HL-60 (cell line): Measurements from ENCODE around the gene ADGRA1.

Experiments used
- DNase-seq, 2 experiments: peaks; one replicate each; pipeline ENCODE4 v3.0.0-alpha.2; 2010 to 2020; ENCODE audit warnings: low read depth in 1 of 2, low spot score in 1 of 2
- H3K27ac ChIP-seq: fragments of 250-450 bp; sonication (Bioruptor Pico); replicated peaks from 2 replicates; pipeline ENCODE4 v1.5.1; 2020; ENCODE audit warnings: mild to moderate bottlenecking, moderate library complexity
- H3K27me3 ChIP-seq: fragments of 250-450 bp; sonication (Bioruptor Pico); 2 replicates; pipeline ENCODE4 v1.5.1; 2021; ENCODE audit warnings: mild to moderate bottlenecking, moderate library complexity; ENCODE audit not compliant: insufficient read depth, poor library complexity, severe bottlenecking
- H3K4me3 ChIP-seq: replicated peaks from 2 replicates; pipeline ENCODE4 v1.5.1; 2011; ENCODE audit warnings: mild to moderate bottlenecking, control low read depth, low read length; ENCODE audit not compliant: insufficient read depth
- GABPA ChIP-seq: IDR thresholded peaks from 2 replicates; pipeline ENCODE4 v1.6.1; 2012; ENCODE audit warnings: low read depth
- POLR2AphosphoS5 ChIP-seq: IDR thresholded peaks from 2 replicates; pipeline ENCODE4 v1.6.1; 2012; ENCODE audit warnings: low read depth
- SPI1 ChIP-seq: IDR thresholded peaks from 2 replicates; pipeline ENCODE4 v1.6.1; 2012; ENCODE audit warnings: low read depth, mild to moderate bottlenecking, borderline replicate concordance
- TF ChIP-seq, protein P1 (sequence below): IDR thresholded peaks from one replicate; pipeline ENCODE4 v1.5.1; 2011; ENCODE audit warnings: low read length, control low read depth, inconsistent platforms; ENCODE audit not compliant: insufficient read depth
- TF ChIP-seq, protein P2 (sequence below): IDR thresholded peaks from 2 replicates; pipeline ENCODE4 v1.6.1; 2012; ENCODE audit warnings: low read depth; ENCODE audit not compliant: insufficient replicate concordance

The ADGRA1 gene

DNA sequence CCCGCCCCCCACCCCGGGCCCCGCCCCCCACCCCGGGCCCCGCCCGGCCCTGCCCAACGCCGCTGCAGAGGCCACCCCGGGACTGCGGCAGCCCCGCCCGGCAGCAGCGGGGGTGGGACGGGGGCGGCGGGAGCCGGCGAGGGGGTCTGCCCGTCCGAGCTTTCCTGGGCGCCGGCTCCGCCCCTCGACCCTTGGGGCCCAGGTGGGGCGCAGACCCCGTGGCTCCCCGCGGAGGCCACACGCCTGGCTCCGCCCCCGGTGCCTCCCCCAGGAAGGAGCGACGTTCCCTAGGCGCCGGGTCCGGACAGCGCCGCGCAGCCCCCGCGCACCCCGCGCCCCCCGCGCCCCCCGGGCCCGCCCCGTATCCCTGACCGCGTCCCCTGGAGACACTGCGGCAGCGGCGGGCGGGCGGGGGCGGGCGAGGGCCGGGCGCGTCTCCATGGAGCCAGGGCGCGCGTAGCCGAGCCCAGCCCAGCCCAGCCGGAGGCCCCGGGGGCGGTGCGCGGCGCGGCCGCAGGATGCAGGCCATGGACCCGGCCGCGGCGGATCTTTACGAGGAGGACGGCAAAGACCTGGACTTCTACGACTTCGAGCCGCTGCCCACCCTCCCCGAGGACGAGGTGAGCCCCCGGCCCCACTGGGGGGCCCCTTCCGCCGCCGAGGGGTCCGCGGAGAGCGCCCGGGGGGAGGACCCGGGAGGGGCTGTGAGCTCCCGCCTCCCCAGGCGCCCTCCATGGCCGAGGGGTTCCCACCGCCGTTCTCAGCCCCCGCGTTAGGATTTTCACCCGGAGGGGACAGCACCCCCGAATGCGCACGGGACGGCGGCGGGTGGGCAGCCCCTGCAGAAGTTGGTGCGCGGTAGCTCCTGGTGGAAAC is 72.5 kb downstream of the ADGRA1 start, which contains the start of gene KNDC1:
TSS of gene KNDC1 (plus strand) at position 270 of the 876 bp plus-strand sequence. CDS start at position 519, 249 bp downstream.
- no peak within 1 kb of the TSS for H3K27ac ChIP-seq
- TF ChIP-seq, protein P1, sequence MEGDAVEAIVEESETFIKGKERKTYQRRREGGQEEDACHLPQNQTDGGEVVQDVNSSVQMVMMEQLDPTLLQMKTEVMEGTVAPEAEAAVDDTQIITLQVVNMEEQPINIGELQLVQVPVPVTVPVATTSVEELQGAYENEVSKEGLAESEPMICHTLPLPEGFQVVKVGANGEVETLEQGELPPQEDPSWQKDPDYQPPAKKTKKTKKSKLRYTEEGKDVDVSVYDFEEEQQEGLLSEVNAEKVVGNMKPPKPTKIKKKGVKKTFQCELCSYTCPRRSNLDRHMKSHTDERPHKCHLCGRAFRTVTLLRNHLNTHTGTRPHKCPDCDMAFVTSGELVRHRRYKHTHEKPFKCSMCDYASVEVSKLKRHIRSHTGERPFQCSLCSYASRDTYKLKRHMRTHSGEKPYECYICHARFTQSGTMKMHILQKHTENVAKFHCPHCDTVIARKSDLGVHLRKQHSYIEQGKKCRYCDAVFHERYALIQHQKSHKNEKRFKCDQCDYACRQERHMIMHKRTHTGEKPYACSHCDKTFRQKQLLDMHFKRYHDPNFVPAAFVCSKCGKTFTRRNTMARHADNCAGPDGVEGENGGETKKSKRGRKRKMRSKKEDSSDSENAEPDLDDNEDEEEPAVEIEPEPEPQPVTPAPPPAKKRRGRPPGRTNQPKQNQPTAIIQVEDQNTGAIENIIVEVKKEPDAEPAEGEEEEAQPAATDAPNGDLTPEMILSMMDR = no peak
- no peak for TF ChIP-seq SPI1
- TF ChIP-seq POLR2AphosphoS5 = no peak
- no peak for TF ChIP-seq GABPA
- TF ChIP-seq, protein P2, sequence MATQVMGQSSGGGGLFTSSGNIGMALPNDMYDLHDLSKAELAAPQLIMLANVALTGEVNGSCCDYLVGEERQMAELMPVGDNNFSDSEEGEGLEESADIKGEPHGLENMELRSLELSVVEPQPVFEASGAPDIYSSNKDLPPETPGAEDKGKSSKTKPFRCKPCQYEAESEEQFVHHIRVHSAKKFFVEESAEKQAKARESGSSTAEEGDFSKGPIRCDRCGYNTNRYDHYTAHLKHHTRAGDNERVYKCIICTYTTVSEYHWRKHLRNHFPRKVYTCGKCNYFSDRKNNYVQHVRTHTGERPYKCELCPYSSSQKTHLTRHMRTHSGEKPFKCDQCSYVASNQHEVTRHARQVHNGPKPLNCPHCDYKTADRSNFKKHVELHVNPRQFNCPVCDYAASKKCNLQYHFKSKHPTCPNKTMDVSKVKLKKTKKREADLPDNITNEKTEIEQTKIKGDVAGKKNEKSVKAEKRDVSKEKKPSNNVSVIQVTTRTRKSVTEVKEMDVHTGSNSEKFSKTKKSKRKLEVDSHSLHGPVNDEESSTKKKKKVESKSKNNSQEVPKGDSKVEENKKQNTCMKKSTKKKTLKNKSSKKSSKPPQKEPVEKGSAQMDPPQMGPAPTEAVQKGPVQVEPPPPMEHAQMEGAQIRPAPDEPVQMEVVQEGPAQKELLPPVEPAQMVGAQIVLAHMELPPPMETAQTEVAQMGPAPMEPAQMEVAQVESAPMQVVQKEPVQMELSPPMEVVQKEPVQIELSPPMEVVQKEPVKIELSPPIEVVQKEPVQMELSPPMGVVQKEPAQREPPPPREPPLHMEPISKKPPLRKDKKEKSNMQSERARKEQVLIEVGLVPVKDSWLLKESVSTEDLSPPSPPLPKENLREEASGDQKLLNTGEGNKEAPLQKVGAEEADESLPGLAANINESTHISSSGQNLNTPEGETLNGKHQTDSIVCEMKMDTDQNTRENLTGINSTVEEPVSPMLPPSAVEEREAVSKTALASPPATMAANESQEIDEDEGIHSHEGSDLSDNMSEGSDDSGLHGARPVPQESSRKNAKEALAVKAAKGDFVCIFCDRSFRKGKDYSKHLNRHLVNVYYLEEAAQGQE = no peak
- H3K27me3 ChIP-seq = peaks cover 44% of the 10 kb centered on the region
- no peak for DNase-seq
- no peak within 1 kb of the TSS for H3K4me3 ChIP-seq

DNA sequence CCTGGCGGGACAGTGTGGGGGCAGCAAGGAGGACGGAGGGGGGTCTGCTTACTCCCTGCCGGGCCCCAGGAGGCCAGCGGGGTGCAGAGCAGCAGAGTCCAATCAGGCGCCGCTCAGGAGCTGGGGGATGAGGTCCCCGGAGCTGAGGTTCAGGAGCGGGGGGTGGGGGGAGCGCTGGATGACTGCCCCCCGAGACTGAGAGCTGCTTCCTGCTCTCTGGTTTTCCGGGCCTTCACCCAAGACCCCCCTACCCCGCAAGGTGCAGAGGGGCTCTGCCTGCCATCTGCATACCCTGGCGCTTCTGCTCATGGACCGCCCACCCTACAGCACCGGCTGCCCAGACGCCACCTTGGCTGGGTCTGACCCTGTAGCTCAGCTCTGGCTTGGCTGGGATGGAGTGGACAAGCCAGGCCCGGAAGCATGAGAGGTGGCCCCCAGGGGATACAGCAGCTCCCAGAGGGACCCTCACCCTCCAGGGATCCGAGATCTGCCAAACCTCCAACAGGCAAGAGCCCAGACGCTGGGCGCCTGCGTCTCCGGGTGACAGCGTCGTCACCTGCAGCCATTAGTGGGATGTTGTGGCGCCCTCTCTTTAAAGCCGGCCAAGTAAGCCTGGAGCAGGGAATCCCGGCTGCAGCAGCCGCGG is 73.2 kb downstream of the ADGRA1 start:
- DNase-seq = no peak
- H3K27me3 ChIP-seq = peaks cover 44% of the 10 kb centered on the region
- no peak overlapping the region for H3K27ac ChIP-seq
- no peak overlapping the region for H3K4me3 ChIP-seq
- TF ChIP-seq GABPA (no peak), SPI1 (no peak), POLR2AphosphoS5 (no peak)
- TF ChIP-seq, protein P2 = no peak
- TF ChIP-seq, protein P1 = no peak

DNA sequence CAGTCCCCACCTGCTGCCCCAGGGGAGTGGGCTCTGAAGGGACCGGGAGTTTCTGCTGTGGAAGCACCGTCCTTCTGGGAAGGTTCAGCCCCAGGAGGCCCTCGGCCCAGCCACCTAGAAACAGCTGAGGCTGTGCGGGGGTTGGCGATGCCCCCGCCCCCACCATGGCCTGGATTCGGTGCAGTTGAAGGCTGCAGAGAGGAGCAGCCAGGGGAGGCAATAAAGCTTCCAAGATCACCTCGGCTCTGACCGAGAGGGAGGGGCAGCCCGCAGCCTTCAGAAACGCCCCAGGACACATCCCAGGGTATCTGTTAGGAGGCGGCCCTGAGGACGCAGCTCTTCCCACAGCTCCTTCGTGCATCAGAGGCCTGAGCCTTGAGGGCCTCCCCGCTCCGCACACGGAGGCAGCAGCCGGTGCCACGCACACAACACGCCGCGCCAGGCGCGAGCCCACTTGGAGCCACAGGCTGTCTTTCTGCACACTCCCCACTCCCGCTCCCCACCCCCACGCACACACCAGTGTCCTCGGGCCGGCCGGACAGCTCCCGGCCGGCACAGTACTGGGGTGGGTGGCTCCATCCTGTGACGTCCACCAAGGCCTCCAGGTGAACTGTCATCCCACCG is 73.9 kb downstream of the ADGRA1 start:
- Histone ChIP-seq H3K27me3 (peaks cover 44% of the 10 kb centered on the region), H3K27ac (no peak overlapping the region), H3K4me3 (no peak overlapping the region)
- no peak for DNase-seq
- TF ChIP-seq, protein P2 = no peak
- no peak for TF ChIP-seq SPI1
- TF ChIP-seq GABPA = no peak
- TF ChIP-seq POLR2AphosphoS5 = no peak
- TF ChIP-seq, protein P1 = no peak
